Mucosa of descending colon (tissue), 3 donors: ENCODE data around the gene CELSR2. TPM values are rescaled to one million over a fixed set of nuclear protein-coding genes. Genes with fewer than 3 reads are reported as not detected.

Source experiments
- ATAC-seq: fragments of 200-7000 bp; cut with Tn5 transposase; one replicate; pipeline ENCODE4 v1.9.1; 2020; ENCODE audit warnings: mild to moderate bottlenecking, moderate library complexity
- DNase-seq, 3 donors: peaks; one replicate each; pipeline ENCODE4 v3.0.0-alpha.2; 2020
- H3K36me3 ChIP-seq: fragments of 200-600 bp; one replicate; pipeline ENCODE4 v1.8.0; 2021; ENCODE audit warnings: low read depth, mild to moderate bottlenecking
- H3K4me1 ChIP-seq: fragments of 200-600 bp; one replicate; pipeline ENCODE4 v1.8.0; 2021; ENCODE audit warnings: low read depth, mild to moderate bottlenecking
- H3K4me3 ChIP-seq: fragments of 200-600 bp; one replicate; pipeline ENCODE4 v1.8.0; 2021; ENCODE audit warnings: mild to moderate bottlenecking
- H3K9me3 ChIP-seq: fragments of 200-600 bp; one replicate; pipeline ENCODE4 v1.8.0; 2021; ENCODE audit warnings: mild to moderate bottlenecking
- intact Hi-C, 2 donors: fragments of 100-400 bp; cut with DNase I in 1 of 2; cut with micrococcal nuclease in 1 of 2; formaldehyde crosslinking; loops; one replicate each; pipeline versions ENCODE4 v1.11.0 to v1.11.1; 2022; cut with DNase I, micrococcal nuclease
- total RNA-seq, 3 donors: library from RNA; stranded (reverse); fragmentation: NEBNext Ultra II Directional in 2 of 3; extraction: Animal tissue kit (Norgen Biotek cat#: 25700) in 2 of 3; gene quantifications; one replicate each; pipeline versions ENCODE4 v1.2.1 to v1.2.4, GENCODE V29; 2021 to 2023
- TF ChIP-seq, protein P1 (sequence below): fragments of 200-600 bp; IDR thresholded peaks from one replicate; pipeline ENCODE4 v1.8.0; 2022; ENCODE audit warnings: antibody characterized with exemption, mild to moderate bottlenecking
- donor health status: DM: no; HTN: no; CAD: no; lungs with moderate emphysema.
- donor health status: DM: no; HTN: no; CAD: no.
- donor health status: DM: no; HTN: yes; CAD: no.

The CELSR2 gene
- total RNA-seq, 3 donors from 2014 or later = 2.8 to 14.7 (median 3.2) TPM

DNA sequence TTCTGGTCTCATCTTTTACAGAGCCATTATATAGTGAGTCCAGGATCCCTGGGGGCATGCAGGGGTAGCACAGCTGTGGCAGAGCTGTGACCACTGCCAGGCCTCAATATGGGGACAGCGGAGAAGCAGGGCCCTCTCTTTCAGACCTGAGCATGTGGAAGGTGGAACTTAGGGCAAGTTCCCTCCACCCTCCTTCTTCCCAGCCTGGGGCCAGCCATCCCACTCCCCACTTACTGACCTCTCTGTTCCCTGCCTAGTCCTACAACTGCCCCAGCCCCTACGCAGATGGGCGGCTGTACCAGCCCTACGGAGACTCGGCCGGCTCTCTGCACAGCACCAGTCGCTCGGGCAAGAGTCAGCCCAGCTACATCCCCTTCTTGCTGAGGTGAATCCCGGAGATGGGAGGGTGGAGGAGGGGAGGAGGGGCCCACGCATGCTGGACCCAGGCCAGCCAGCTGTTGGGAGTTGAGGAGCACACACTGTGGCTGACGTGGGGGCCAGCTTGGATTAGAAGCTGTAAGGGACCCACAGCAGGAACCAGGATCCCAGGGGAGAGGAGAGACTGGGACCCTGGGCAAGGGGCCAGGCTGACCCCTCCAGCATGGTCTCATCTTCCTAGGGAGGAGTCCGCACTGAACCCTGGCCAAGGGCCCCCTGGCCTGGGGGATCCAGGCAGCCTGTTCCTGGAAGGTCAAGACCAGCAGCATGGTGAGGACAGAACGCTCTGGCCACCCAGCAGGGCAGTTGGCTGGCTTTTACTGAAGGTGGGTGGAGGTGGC is 22.9 kb downstream of the CELSR2 start:
- ATAC-seq = no peak
- Histone ChIP-seq H3K36me3 (no peaks in the 10 kb centered on the region), H3K4me1 (peaks cover 7% of the 10 kb centered on the region), H3K9me3 (no peaks in the 10 kb centered on the region), H3K4me3 (no peak overlapping the region)
- TF ChIP-seq, protein P1, sequence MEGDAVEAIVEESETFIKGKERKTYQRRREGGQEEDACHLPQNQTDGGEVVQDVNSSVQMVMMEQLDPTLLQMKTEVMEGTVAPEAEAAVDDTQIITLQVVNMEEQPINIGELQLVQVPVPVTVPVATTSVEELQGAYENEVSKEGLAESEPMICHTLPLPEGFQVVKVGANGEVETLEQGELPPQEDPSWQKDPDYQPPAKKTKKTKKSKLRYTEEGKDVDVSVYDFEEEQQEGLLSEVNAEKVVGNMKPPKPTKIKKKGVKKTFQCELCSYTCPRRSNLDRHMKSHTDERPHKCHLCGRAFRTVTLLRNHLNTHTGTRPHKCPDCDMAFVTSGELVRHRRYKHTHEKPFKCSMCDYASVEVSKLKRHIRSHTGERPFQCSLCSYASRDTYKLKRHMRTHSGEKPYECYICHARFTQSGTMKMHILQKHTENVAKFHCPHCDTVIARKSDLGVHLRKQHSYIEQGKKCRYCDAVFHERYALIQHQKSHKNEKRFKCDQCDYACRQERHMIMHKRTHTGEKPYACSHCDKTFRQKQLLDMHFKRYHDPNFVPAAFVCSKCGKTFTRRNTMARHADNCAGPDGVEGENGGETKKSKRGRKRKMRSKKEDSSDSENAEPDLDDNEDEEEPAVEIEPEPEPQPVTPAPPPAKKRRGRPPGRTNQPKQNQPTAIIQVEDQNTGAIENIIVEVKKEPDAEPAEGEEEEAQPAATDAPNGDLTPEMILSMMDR = no peak
- peak in 2 of 3 donors; percentile 17 to 37 for DNase-seq
- intact Hi-C loops = no loop called here

GRCh38 chr1:109272831-109273547 is 23.6 kb downstream of the CELSR2 start:
- Histone ChIP-seq H3K36me3 (no peaks in the 10 kb centered on the region), H3K9me3 (no peaks in the 10 kb centered on the region), H3K4me1 (peaks cover 14% of the 10 kb centered on the region), H3K4me3 (no peak overlapping the region)
- no peak for ATAC-seq
- TF ChIP-seq, protein P1 = no peak
- peak in 2 of 3 donors; percentile 24 to 46 for DNase-seq
- intact Hi-C loops = no loop called here

- H3K9me3 ChIP-seq = no peaks in the 10 kb centered on the region
Measured at GRCh38 chr1:109273570-109274288, 24.4 kb downstream of the CELSR2 start.

GRCh38 chr1:109274533-109275476 is 25.5 kb downstream of the CELSR2 start:
- TF ChIP-seq, protein P1 = no peak
- Histone ChIP-seq H3K36me3 (no peaks in the 10 kb centered on the region), H3K4me1 (peaks cover 14% of the 10 kb centered on the region), H3K4me3 (no peak overlapping the region), H3K9me3 (no peaks in the 10 kb centered on the region)
- intact Hi-C loops = loop anchor here in 1 of 2 donors (5.0 kb wide), 1 partner anchor 122 kb away; the partner anchor contains the start of gene SORT1
- ATAC-seq (peak; percentile 70), DNase-seq (peak; percentile 50 to 65 (median 51))

More at GRCh38 chr1:109273570-109274288, 24.4 kb downstream of the CELSR2 start:
- TF ChIP-seq, protein P1 = no peak
- ATAC-seq (no peak), DNase-seq (peak in 2 of 3 donors; percentile 18 to 46)
- peaks cover 14% of the 10 kb centered on the region for H3K4me1 ChIP-seq
- H3K36me3 ChIP-seq = no peaks in the 10 kb centered on the region
- no peak overlapping the region for H3K4me3 ChIP-seq
- intact Hi-C loops = no loop called here
